ENCODE data around the gene CIB1. TPM values are rescaled to one million over a fixed set of nuclear protein-coding genes. Genes with fewer than 3 reads are reported as not detected.
A peak's percentile ranks its signal among the peaks of the same experiment; 100 is the strongest.
"Not testable (repeated sequence)": the region's sequence is repeated elsewhere in the genome, so short reads cannot be mapped to it uniquely, and the experiment has no call there.

Gene CIB1
- total RNA-seq: 44.1 TPM

GRCh38 chr15:90233387-90234095 lies at the start of gene CIB1:
Gene CIB1 (minus strand): TSS chr15:90233941. CDS start chr15:90233885, 56 bp downstream.
- peak; percentile 85 for ATAC-seq

GRCh38 chr15:90281637-90282036 lies 47.9 kb upstream of the CIB1 start:
- DNase-seq (ENCODE audit: low spot score); ATAC-seq: not testable (repeated sequence)

More at GRCh38 chr15:90233387-90234095, at the start of gene CIB1:
- DNase-seq (ENCODE audit: low spot score): peak; percentile 99

- DNase-seq (ENCODE audit: low spot score); ATAC-seq: not testable (repeated sequence)
Observed at GRCh38 chr15:90280743-90281142, 47.0 kb upstream of the CIB1 start.

- not testable (repeated sequence) for DNase-seq (ENCODE audit: low spot score); ATAC-seq
Observed at GRCh38 chr15:90278467-90278866, 44.7 kb upstream of the CIB1 start.

GRCh38 chr15:90271459-90272166 lies 37.9 kb upstream of the CIB1 start:
- no peak for ATAC-seq
- DNase-seq (ENCODE audit: low spot score): no peak

- ATAC-seq (no peak), DNase-seq (ENCODE audit: low spot score) (no peak)
Observed at GRCh38 chr15:90270502-90271150, 36.9 kb upstream of the CIB1 start.

- DNase-seq (ENCODE audit: low spot score) (no peak), ATAC-seq (no peak)
Observed at GRCh38 chr15:90268415-90268814, 34.7 kb upstream of the CIB1 start.

GRCh38 chr15:90266485-90266884 lies 32.7 kb upstream of the CIB1 start:
- ATAC-seq (no peak), DNase-seq (ENCODE audit: low spot score) (no peak)

GRCh38 chr15:90266061-90266431 lies 32.3 kb upstream of the CIB1 start:
- peak; percentile 40 for ATAC-seq
- peak; percentile 48 for DNase-seq (ENCODE audit: low spot score)

GRCh38 chr15:90265271-90266060 lies 31.7 kb upstream of the CIB1 start, which contains the start of gene NGRN:
Gene NGRN (plus strand): TSS chr15:90265672. CDS start chr15:90265713, 41 bp downstream.
- DNase-seq (ENCODE audit: low spot score): peak; percentile 94
- ATAC-seq: peak; percentile 94

GRCh38 chr15:90264671-90265070 lies 30.9 kb upstream of the CIB1 start:
- peak; percentile 57 for ATAC-seq
- peak; percentile 55 for DNase-seq (ENCODE audit: low spot score)

GRCh38 chr15:90262426-90262825 lies 28.7 kb upstream of the CIB1 start:
- no peak for ATAC-seq
- DNase-seq (ENCODE audit: low spot score): no peak

- ATAC-seq (no peak), DNase-seq (ENCODE audit: low spot score) (no peak)
Observed at GRCh38 chr15:90261811-90262210, 28.1 kb upstream of the CIB1 start.

- not testable (repeated sequence) for DNase-seq (ENCODE audit: low spot score); ATAC-seq
Observed at GRCh38 chr15:90260731-90261130, 27.0 kb upstream of the CIB1 start.

- DNase-seq (ENCODE audit: low spot score) (no peak), ATAC-seq (no peak)
Observed at GRCh38 chr15:90259524-90259923, 25.8 kb upstream of the CIB1 start.

GRCh38 chr15:90257776-90258175 lies 24.0 kb upstream of the CIB1 start:
- DNase-seq (ENCODE audit: low spot score) (no peak), ATAC-seq (no peak)

GRCh38 chr15:90249203-90249863 lies 15.6 kb upstream of the CIB1 start, which contains the start of gene TTLL13:
Gene TTLL13 (plus strand): TSS chr15:90249556. CDS start chr15:90250631, 1,075 bp downstream.
- DNase-seq (ENCODE audit: low spot score) (peak; percentile 98), ATAC-seq (peak; percentile 100)

GRCh38 chr15:90248789-90249202 lies 15.1 kb upstream of the CIB1 start:
- DNase-seq (ENCODE audit: low spot score): no peak
- no peak for ATAC-seq

- no peak for DNase-seq (ENCODE audit: low spot score)
- ATAC-seq: no peak
Observed at GRCh38 chr15:90243943-90244639, 10.3 kb upstream of the CIB1 start.

Measured in left lobe of liver (tissue), 2 donors.